CD14-positive monocyte (primary cell): ENCODE data around the gene HBQ1. TPM values are rescaled to one million over a fixed set of nuclear protein-coding genes. Genes with fewer than 3 reads are reported as not detected.

ENCODE experiments used
- DNase-seq, 3 donors: peaks; one replicate each; pipeline ENCODE4 v3.0.0-alpha.2; 2011 to 2022
- H2AFZ ChIP-seq: 2 replicates; pipeline ENCODE4 v1.6.0; 2012; ENCODE audit warnings: mild to moderate bottlenecking, low read depth, low read length, inconsistent platforms; ENCODE audit not compliant: insufficient read depth, poor library complexity, severe bottlenecking
- H3K27ac ChIP-seq, 2 donors: 1 replicate in 1 of 2; 2 replicates in 1 of 2; pipeline ENCODE4 v1.5.1; 2012 to 2013; ENCODE audit warnings: low read length in 2 of 2, control low read depth in 1 of 2, inconsistent platforms in 1 of 2, low read depth in 1 of 2, mild to moderate bottlenecking in 1 of 2
- H3K27me3 ChIP-seq, 2 donors: one replicate each; pipeline versions ENCODE4 v1.6.0 to v1.6.1; 2011 to 2013; ENCODE audit warnings: low read length in 2 of 2; ENCODE audit not compliant: control insufficient read depth in 2 of 2, insufficient read depth in 2 of 2
- H3K36me3 ChIP-seq, 2 donors: replicated peaks in 1 of 2; 1 replicate in 1 of 2; 2 replicates in 1 of 2; pipeline versions ENCODE4 v1.5.1 to v1.6.1; 2012 to 2013; ENCODE audit warnings: low read length in 2 of 2, control low read depth in 1 of 2, inconsistent platforms in 1 of 2, mild to moderate bottlenecking in 1 of 2; ENCODE audit not compliant: insufficient read depth in 2 of 2, control insufficient read depth in 1 of 2
- H3K4me1 ChIP-seq, 2 donors: 1 replicate in 1 of 2; 2 replicates in 1 of 2; pipeline versions ENCODE4 v1.5.1 to v1.6.1; 2012 to 2013; ENCODE audit warnings: low read length in 2 of 2, control low read depth in 1 of 2, inconsistent platforms in 1 of 2, mild to moderate bottlenecking in 1 of 2, moderate library complexity in 1 of 2; ENCODE audit not compliant: insufficient read depth in 2 of 2, control insufficient read depth in 1 of 2
- H3K4me2 ChIP-seq: replicated peaks from 2 replicates; pipeline ENCODE3; 2012; ENCODE audit warnings: low read length, moderate library complexity, mild to moderate bottlenecking; ENCODE audit not compliant: poor library complexity, severe bottlenecking; ENCODE audit errors: extremely low read depth
- H3K4me3 ChIP-seq, 3 experiments: fragments of 200-600 bp in 1 of 3; sonication (generic) in 1 of 3; replicated peaks in 1 of 3; 1 replicate in 2 of 3; 2 replicates in 1 of 3; pipeline ENCODE4 v1.5.1; 2011 to 2013; ENCODE audit warnings: low read length in 3 of 3, mild to moderate bottlenecking in 3 of 3, control low read depth in 2 of 3, low read depth in 2 of 3, inconsistent platforms in 1 of 3, moderate library complexity in 1 of 3
- H3K79me2 ChIP-seq: 2 replicates; pipeline ENCODE4 v1.6.0; 2012; ENCODE audit warnings: mild to moderate bottlenecking, control low read depth, inconsistent platforms, low read length, moderate library complexity; ENCODE audit not compliant: insufficient read depth
- H3K9ac ChIP-seq: 2 replicates; pipeline ENCODE4 v1.6.0; 2017; ENCODE audit warnings: low read length, mild to moderate bottlenecking; ENCODE audit not compliant: insufficient read depth, poor library complexity, severe bottlenecking
- H3K9me3 ChIP-seq, 2 donors: replicated peaks in 1 of 2; 1 replicate in 1 of 2; 2 replicates in 1 of 2; pipeline versions ENCODE4 v1.5.1 to v1.6.1; 2012 to 2013; ENCODE audit warnings: low read length in 2 of 2, control low read depth in 1 of 2; ENCODE audit not compliant: control insufficient read depth in 1 of 2, insufficient read depth in 1 of 2
- H4K20me1 ChIP-seq: 2 replicates; pipeline ENCODE4 v1.6.0; 2012; ENCODE audit warnings: mild to moderate bottlenecking, low read length, control low read depth, moderate library complexity; ENCODE audit not compliant: insufficient read depth
- H3K27ac Mint-ChIP-seq, 7 donors: one replicate each; pipeline ENCODE4 v1.8.0; 2020; ENCODE audit warnings: mild to moderate bottlenecking in 7 of 7, mixed read lengths in 7 of 7, moderate library complexity in 6 of 7, inconsistent platforms in 2 of 7
- H3K27me3 Mint-ChIP-seq, 3 donors: one replicate each; pipeline ENCODE4 v1.8.0; 2021 to 2022; ENCODE audit warnings: low read depth in 3 of 3, mild to moderate bottlenecking in 3 of 3, mixed read lengths in 3 of 3, moderate library complexity in 3 of 3, inconsistent platforms in 1 of 3
- H3K36me3 Mint-ChIP-seq, 2 donors: one replicate each; pipeline ENCODE4 v1.8.0; 2020; ENCODE audit warnings: mixed read lengths in 2 of 2, inconsistent platforms in 1 of 2, mild to moderate bottlenecking in 1 of 2
- H3K4me1 Mint-ChIP-seq: one replicate; pipeline ENCODE4 v1.8.0; 2020; ENCODE audit warnings: mild to moderate bottlenecking, mixed read lengths
- H3K4me3 Mint-ChIP-seq, 2 donors: one replicate each; pipeline ENCODE4 v1.8.0; 2020; ENCODE audit warnings: mild to moderate bottlenecking in 2 of 2, mixed read lengths in 2 of 2, moderate library complexity in 1 of 2
- H3K9me3 Mint-ChIP-seq, 7 donors: one replicate each; pipeline ENCODE4 v1.8.0; 2020 to 2022; ENCODE audit warnings: mixed read lengths in 7 of 7, mild to moderate bottlenecking in 6 of 7, moderate library complexity in 6 of 7, inconsistent platforms in 2 of 7
- WGBS: methylation state at CpG from one replicate; pipeline ENCODE4 v1.1.5; 2013; ENCODE audit warnings: missing lambda C conversion rate; ENCODE audit not compliant: insufficient coverage; 5-methylcytosine and 5-hydroxymethylcytosine counted together
- intact Hi-C, 2 donors: fragments of 100-400 bp; cut with micrococcal nuclease; formaldehyde crosslinking; loops; one replicate each; pipeline versions ENCODE4 v1.15.0 to v1.15.1; 2023
- polyA plus RNA-seq, 3 donors: library from polyadenylated mRNA; depleted of rRNA in 1 of 3; unstranded in 2 of 3; stranded (reverse) in 1 of 3; fragments of 300-500 nt in 2 of 3; fragments of >200 nt in 1 of 3; fragmentation: Illumina TruSeq in 2 of 3; gene quantifications; 1 replicate in 2 of 3; 2 replicates in 1 of 3; pipeline ENCODE4 v1.2.3, GENCODE V29; 2012 to 2021
- TF ChIP-seq, protein P1 (sequence below): fragments of 200-600 bp; IDR thresholded peaks from one replicate; pipeline ENCODE4 v1.8.0; 2022; ENCODE audit warnings: antibody characterized with exemption, mild to moderate bottlenecking

The HBQ1 gene
- polyA plus RNA-seq, 3 donors = not detected

- no peak for DNase-seq
- Histone ChIP-seq H3K4me2 (peak overlapping the region; percentile 56), H3K27me3 (peaks cover 29 to 45% of the 10 kb centered on the region in 2 donors), H3K79me2 (no peaks in the 10 kb centered on the region), H3K27ac (no peak overlapping the region), H2AFZ (peak overlapping the region; percentile 37), H3K4me3 (peak overlapping the region in 1 of 3 experiments; percentile 50), H3K4me1 (peaks cover 8 to 17% of the 10 kb centered on the region in 2 donors), H3K9me3 (peaks cover 0 to 4% of the 10 kb centered on the region in 2 donors), H4K20me1 (no peaks in the 10 kb centered on the region), H3K9ac (no peak overlapping the region), H3K36me3 (no peaks in the 10 kb centered on the region)
- intact Hi-C loops = loop anchor here (1.0 kb wide), 1 partner anchor 74 kb away; no protein-coding TSS in a partner anchor
- H3K9me3 Mint-ChIP-seq = peaks cover 0 to 6% (median 3%) of the 10 kb centered on the region in 7 donors
- TF ChIP-seq, protein P1, sequence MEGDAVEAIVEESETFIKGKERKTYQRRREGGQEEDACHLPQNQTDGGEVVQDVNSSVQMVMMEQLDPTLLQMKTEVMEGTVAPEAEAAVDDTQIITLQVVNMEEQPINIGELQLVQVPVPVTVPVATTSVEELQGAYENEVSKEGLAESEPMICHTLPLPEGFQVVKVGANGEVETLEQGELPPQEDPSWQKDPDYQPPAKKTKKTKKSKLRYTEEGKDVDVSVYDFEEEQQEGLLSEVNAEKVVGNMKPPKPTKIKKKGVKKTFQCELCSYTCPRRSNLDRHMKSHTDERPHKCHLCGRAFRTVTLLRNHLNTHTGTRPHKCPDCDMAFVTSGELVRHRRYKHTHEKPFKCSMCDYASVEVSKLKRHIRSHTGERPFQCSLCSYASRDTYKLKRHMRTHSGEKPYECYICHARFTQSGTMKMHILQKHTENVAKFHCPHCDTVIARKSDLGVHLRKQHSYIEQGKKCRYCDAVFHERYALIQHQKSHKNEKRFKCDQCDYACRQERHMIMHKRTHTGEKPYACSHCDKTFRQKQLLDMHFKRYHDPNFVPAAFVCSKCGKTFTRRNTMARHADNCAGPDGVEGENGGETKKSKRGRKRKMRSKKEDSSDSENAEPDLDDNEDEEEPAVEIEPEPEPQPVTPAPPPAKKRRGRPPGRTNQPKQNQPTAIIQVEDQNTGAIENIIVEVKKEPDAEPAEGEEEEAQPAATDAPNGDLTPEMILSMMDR = peak; percentile 99
- peak overlapping the region in 1 of 2 donors; percentile 46 for H3K4me3 Mint-ChIP-seq
- WGBS = 48% methylated on average over 2 of the region's 22 CpGs
- H3K27me3 Mint-ChIP-seq = peaks cover 34 to 50% (median 41%) of the 10 kb centered on the region in 3 donors
- H3K36me3 Mint-ChIP-seq = peaks cover 9 to 13% of the 10 kb centered on the region in 2 donors
- H3K27ac Mint-ChIP-seq = peak overlapping the region in 1 of 7 donors; percentile 15
- H3K4me1 Mint-ChIP-seq = peaks cover 6% of the 10 kb centered on the region
Observed at GRCh38 chr16:181565-182021, 1.3 kb downstream of the HBQ1 start.

DNA sequence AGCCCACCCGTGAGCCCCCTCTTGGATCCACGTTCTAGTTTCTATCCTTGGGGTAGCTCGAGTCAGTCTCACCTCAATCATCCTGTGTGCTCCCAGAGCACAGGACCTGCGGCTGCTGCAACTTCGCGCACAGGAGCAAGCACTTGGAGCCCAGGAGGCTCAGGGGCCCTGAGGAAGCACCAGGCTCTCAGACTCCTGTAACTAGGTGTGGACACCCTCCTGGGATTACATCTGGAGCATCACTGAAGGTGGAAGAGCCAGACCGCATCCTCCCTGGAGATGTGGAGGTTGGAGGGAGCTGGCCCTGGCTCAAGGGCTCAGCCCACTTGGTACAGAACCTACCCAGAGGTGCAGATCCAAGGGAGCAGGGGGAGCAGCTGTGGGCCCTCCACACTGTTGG lies 2.7 kb downstream of the HBQ1 start:
- Mint-ChIP-seq H3K4me1 (peaks cover 6% of the 10 kb centered on the region), H3K36me3 (peaks cover 15 to 22% of the 10 kb centered on the region in 2 donors), H3K9me3 (peaks cover 0 to 6% (median 2%) of the 10 kb centered on the region in 7 donors), H3K4me3 (no peak overlapping the region), H3K27ac (peak overlapping the region in 1 of 7 donors; percentile 15), H3K27me3 (peaks cover 24 to 39% (median 31%) of the 10 kb centered on the region in 3 donors)
- peaks cover 21 to 34% of the 10 kb centered on the region in 2 donors for H3K27me3 ChIP-seq
- WGBS = 73% methylated on average over 3 of the region's 7 CpGs
- no peak overlapping the region for H2AFZ ChIP-seq
- peaks cover 8 to 17% of the 10 kb centered on the region in 2 donors for H3K4me1 ChIP-seq
- H3K9me3 ChIP-seq = peaks cover 2 to 7% of the 10 kb centered on the region in 2 donors
- H3K4me2 ChIP-seq = no peak overlapping the region
- no peak overlapping the region for H3K27ac ChIP-seq
- TF ChIP-seq, protein P1 = no peak
- no peaks in the 10 kb centered on the region for H3K79me2 ChIP-seq
- no peak for DNase-seq
- H3K9ac ChIP-seq = no peak overlapping the region
- intact Hi-C loops = no loop called here
- no peaks in the 10 kb centered on the region for H4K20me1 ChIP-seq
- peaks cover 8 to 9% of the 10 kb centered on the region in 2 donors for H3K36me3 ChIP-seq
- H3K4me3 ChIP-seq = no peak overlapping the region
